ENCODE measurements around the gene MAGEA1.

Gene MAGEA1

DNA sequence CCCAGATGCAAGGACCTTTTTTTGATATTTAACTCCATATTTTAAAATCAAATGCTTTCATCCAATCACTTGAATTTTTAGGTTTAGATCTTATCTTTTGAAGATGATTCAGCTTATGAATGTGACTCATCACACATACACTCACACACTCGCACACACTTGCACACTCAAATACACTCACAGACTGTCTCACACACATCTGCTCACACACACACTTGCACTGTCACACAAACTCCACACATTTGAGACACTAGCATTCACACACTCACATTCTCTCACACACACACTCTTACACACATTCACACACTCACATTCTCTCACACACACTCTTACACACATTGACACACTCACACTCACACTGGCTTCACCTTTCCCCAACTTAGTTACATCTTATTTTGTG is 37.8 kb downstream of the MAGEA1 start:
- TF ChIP-seq ZNF423 (tag by site-specific recombination; IDR thresholded peaks at IDR 0.05) = no peak
- TF ChIP-seq ZNF473 (tag by site-specific recombination; IDR thresholded peaks at IDR 0.05) = no peak
- TF ChIP-seq, protein P1, sequence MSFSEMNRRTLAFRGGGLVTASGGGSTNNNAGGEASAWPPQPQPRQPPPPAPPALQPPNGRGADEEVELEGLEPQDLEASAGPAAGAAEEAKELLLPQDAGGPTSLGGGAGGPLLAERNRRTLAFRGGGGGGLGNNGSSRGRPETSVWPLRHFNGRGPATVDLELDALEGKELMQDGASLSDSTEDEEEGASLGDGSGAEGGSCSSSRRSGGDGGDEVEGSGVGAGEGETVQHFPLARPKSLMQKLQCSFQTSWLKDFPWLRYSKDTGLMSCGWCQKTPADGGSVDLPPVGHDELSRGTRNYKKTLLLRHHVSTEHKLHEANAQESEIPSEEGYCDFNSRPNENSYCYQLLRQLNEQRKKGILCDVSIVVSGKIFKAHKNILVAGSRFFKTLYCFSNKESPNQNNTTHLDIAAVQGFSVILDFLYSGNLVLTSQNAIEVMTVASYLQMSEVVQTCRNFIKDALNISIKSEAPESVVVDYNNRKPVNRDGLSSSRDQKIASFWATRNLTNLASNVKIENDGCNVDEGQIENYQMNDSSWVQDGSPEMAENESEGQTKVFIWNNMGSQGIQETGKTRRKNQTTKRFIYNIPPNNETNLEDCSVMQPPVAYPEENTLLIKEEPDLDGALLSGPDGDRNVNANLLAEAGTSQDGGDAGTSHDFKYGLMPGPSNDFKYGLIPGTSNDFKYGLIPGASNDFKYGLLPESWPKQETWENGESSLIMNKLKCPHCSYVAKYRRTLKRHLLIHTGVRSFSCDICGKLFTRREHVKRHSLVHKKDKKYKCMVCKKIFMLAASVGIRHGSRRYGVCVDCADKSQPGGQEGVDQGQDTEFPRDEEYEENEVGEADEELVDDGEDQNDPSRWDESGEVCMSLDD (tag by site-specific recombination; IDR thresholded peaks at IDR 0.05) = peak; percentile 21; the same call in 1 of the 2 replicates
- TF ChIP-seq ZNF23 (tag by site-specific recombination; IDR thresholded peaks at IDR 0.05; ENCODE audit: borderline replicate concordance) = no peak
- TF ChIP-seq, protein P2, sequence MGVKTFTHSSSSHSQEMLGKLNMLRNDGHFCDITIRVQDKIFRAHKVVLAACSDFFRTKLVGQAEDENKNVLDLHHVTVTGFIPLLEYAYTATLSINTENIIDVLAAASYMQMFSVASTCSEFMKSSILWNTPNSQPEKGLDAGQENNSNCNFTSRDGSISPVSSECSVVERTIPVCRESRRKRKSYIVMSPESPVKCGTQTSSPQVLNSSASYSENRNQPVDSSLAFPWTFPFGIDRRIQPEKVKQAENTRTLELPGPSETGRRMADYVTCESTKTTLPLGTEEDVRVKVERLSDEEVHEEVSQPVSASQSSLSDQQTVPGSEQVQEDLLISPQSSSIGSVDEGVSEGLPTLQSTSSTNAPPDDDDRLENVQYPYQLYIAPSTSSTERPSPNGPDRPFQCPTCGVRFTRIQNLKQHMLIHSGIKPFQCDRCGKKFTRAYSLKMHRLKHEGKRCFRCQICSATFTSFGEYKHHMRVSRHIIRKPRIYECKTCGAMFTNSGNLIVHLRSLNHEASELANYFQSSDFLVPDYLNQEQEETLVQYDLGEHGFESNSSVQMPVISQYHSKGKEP (tag by site-specific recombination; IDR thresholded peaks at IDR 0.05) = no peak
- TF ChIP-seq, protein P3, sequence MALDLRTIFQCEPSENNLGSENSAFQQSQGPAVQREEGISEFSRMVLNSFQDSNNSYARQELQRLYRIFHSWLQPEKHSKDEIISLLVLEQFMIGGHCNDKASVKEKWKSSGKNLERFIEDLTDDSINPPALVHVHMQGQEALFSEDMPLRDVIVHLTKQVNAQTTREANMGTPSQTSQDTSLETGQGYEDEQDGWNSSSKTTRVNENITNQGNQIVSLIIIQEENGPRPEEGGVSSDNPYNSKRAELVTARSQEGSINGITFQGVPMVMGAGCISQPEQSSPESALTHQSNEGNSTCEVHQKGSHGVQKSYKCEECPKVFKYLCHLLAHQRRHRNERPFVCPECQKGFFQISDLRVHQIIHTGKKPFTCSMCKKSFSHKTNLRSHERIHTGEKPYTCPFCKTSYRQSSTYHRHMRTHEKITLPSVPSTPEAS (tag by site-specific recombination; IDR thresholded peaks at IDR 0.05) = 0 out of 2 replicates have a peak, but pooled peaks have one; percentile 9
- no peak for TF ChIP-seq ZNF585B (tag by site-specific recombination; IDR thresholded peaks at IDR 0.05)
- TF ChIP-seq, protein P4, sequence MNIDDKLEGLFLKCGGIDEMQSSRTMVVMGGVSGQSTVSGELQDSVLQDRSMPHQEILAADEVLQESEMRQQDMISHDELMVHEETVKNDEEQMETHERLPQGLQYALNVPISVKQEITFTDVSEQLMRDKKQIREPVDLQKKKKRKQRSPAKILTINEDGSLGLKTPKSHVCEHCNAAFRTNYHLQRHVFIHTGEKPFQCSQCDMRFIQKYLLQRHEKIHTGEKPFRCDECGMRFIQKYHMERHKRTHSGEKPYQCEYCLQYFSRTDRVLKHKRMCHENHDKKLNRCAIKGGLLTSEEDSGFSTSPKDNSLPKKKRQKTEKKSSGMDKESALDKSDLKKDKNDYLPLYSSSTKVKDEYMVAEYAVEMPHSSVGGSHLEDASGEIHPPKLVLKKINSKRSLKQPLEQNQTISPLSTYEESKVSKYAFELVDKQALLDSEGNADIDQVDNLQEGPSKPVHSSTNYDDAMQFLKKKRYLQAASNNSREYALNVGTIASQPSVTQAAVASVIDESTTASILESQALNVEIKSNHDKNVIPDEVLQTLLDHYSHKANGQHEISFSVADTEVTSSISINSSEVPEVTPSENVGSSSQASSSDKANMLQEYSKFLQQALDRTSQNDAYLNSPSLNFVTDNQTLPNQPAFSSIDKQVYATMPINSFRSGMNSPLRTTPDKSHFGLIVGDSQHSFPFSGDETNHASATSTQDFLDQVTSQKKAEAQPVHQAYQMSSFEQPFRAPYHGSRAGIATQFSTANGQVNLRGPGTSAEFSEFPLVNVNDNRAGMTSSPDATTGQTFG (tag by site-specific recombination; IDR thresholded peaks at IDR 0.05; ENCODE audit: borderline replicate concordance) = 0 out of 2 replicates have a peak, but pooled peaks have one; percentile 30
- TF ChIP-seq ZBTB20 (tag by site-specific recombination; IDR thresholded peaks at IDR 0.05) = no peak
- Histone ChIP-seq H3K4me1 (ENCODE audit: control insufficient read depth, insufficient read depth, low read length) (no peaks in the 10 kb centered on the region), H3K4me3 (ENCODE audit: low read depth, low read length) (no peak overlapping the region), H3K36me3 (ENCODE audit: control insufficient read depth in 2 of 2, insufficient read depth in 1 of 2, low read length in 2 of 2) (no peaks in the 10 kb centered on the region), H3K9me3 (ENCODE audit: control insufficient read depth, insufficient read depth, low read depth, low read length) (no peaks in the 10 kb centered on the region), H3K27ac (ENCODE audit: extremely low read depth, low read depth, low read length) (no peak overlapping the region)
- POLR2A ChIA-PET = no interaction called here
- CTCF ChIA-PET = no interaction called here

DNA sequence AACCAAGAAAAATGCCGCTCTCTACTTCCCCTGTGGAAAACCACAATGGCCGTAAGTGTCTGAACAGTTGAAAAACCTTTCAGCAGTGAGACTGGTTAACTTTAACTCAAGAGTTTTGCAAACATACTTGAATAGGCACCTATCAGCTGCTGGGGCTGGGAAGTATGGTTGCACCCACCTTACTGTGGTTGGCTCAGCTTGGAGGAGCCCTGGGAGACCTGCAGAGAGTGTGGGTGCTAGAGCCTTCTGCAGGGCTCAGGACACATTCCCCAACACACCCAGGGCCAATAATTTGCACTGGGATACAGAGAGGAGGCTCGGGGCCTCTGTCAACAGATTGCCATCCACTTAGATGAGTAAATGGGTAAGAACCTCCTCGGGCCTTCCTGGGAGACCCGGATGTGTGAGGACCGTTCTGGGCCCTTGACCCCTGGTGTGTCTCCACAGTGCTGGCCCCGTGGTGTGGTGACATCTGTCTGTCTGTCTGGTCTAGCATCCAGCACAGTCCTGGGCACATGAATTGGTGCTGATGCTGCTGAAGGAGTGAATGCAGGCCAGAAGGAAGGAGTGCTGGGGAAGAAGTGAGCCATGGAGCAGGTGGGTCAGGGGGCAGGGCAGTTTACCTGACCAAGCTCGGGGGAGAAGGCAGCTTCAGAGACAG is 46.5 kb downstream of the MAGEA1 start:
- H3K36me3 ChIP-seq (ENCODE audit: control insufficient read depth in 2 of 2, insufficient read depth in 1 of 2, low read length in 2 of 2) = no peaks in the 10 kb centered on the region
- H3K27ac ChIP-seq (ENCODE audit: extremely low read depth, low read depth, low read length) = no peak overlapping the region
- no peaks in the 10 kb centered on the region for H3K9me3 ChIP-seq (ENCODE audit: control insufficient read depth, insufficient read depth, low read depth, low read length)
- H3K4me3 ChIP-seq (ENCODE audit: low read depth, low read length) = no peak overlapping the region
- no peaks in the 10 kb centered on the region for H3K4me1 ChIP-seq (ENCODE audit: control insufficient read depth, insufficient read depth, low read length)
- CTCF ChIA-PET = interaction anchor here (1.6 kb wide), 1 partner anchor 173 kb away, joined by 3 read pairs; no protein-coding TSS in a partner anchor
- POLR2A ChIA-PET = no interaction called here
- TF ChIP-seq ZNF391 (tag by site-specific recombination; IDR thresholded peaks at IDR 0.05; ENCODE audit: borderline replicate concordance, low read depth) (no peak), ZNF239 (tag by site-specific recombination; IDR thresholded peaks at IDR 0.05) (no peak), GLIS2 (tag by site-specific recombination; IDR thresholded peaks at IDR 0.05) (no peak)
- TF ChIP-seq, protein P5, sequence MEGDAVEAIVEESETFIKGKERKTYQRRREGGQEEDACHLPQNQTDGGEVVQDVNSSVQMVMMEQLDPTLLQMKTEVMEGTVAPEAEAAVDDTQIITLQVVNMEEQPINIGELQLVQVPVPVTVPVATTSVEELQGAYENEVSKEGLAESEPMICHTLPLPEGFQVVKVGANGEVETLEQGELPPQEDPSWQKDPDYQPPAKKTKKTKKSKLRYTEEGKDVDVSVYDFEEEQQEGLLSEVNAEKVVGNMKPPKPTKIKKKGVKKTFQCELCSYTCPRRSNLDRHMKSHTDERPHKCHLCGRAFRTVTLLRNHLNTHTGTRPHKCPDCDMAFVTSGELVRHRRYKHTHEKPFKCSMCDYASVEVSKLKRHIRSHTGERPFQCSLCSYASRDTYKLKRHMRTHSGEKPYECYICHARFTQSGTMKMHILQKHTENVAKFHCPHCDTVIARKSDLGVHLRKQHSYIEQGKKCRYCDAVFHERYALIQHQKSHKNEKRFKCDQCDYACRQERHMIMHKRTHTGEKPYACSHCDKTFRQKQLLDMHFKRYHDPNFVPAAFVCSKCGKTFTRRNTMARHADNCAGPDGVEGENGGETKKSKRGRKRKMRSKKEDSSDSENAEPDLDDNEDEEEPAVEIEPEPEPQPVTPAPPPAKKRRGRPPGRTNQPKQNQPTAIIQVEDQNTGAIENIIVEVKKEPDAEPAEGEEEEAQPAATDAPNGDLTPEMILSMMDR (tag by site-specific recombination; IDR thresholded peaks at IDR 0.05) = no peak
- TF ChIP-seq, protein P6, sequence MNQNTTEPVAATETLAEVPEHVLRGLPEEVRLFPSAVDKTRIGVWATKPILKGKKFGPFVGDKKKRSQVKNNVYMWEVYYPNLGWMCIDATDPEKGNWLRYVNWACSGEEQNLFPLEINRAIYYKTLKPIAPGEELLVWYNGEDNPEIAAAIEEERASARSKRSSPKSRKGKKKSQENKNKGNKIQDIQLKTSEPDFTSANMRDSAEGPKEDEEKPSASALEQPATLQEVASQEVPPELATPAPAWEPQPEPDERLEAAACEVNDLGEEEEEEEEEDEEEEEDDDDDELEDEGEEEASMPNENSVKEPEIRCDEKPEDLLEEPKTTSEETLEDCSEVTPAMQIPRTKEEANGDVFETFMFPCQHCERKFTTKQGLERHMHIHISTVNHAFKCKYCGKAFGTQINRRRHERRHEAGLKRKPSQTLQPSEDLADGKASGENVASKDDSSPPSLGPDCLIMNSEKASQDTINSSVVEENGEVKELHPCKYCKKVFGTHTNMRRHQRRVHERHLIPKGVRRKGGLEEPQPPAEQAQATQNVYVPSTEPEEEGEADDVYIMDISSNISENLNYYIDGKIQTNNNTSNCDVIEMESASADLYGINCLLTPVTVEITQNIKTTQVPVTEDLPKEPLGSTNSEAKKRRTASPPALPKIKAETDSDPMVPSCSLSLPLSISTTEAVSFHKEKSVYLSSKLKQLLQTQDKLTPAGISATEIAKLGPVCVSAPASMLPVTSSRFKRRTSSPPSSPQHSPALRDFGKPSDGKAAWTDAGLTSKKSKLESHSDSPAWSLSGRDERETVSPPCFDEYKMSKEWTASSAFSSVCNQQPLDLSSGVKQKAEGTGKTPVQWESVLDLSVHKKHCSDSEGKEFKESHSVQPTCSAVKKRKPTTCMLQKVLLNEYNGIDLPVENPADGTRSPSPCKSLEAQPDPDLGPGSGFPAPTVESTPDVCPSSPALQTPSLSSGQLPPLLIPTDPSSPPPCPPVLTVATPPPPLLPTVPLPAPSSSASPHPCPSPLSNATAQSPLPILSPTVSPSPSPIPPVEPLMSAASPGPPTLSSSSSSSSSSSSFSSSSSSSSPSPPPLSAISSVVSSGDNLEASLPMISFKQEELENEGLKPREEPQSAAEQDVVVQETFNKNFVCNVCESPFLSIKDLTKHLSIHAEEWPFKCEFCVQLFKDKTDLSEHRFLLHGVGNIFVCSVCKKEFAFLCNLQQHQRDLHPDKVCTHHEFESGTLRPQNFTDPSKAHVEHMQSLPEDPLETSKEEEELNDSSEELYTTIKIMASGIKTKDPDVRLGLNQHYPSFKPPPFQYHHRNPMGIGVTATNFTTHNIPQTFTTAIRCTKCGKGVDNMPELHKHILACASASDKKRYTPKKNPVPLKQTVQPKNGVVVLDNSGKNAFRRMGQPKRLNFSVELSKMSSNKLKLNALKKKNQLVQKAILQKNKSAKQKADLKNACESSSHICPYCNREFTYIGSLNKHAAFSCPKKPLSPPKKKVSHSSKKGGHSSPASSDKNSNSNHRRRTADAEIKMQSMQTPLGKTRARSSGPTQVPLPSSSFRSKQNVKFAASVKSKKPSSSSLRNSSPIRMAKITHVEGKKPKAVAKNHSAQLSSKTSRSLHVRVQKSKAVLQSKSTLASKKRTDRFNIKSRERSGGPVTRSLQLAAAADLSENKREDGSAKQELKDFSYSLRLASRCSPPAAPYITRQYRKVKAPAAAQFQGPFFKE (tag by site-specific recombination; IDR thresholded peaks at IDR 0.05; ENCODE audit: borderline replicate concordance) = no peak
- TF ChIP-seq, protein P7, sequence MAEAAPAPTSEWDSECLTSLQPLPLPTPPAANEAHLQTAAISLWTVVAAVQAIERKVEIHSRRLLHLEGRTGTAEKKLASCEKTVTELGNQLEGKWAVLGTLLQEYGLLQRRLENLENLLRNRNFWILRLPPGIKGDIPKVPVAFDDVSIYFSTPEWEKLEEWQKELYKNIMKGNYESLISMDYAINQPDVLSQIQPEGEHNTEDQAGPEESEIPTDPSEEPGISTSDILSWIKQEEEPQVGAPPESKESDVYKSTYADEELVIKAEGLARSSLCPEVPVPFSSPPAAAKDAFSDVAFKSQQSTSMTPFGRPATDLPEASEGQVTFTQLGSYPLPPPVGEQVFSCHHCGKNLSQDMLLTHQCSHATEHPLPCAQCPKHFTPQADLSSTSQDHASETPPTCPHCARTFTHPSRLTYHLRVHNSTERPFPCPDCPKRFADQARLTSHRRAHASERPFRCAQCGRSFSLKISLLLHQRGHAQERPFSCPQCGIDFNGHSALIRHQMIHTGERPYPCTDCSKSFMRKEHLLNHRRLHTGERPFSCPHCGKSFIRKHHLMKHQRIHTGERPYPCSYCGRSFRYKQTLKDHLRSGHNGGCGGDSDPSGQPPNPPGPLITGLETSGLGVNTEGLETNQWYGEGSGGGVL (tag by site-specific recombination; IDR thresholded peaks at IDR 0.05) = no peak

Measured in HEK293 (cell line).